HG03457 (cell line): ENCODE data around the gene RGS1.
A peak's percentile ranks its signal among the peaks of the same experiment; 100 is the strongest.

ENCODE experiments used
- ATAC-seq: cut with Tn5 transposase; IDR thresholded peaks from one replicate; pipeline ENCODE4 v1.9.1; 2021; ENCODE audit warnings: moderate number of reproducible peaks; ENCODE audit not compliant: unreplicated experiment

Gene RGS1

GRCh38 chr1:192575499-192576189 is at the start of gene RGS1:
Gene RGS1 (plus strand): TSS chr1:192575773. CDS start chr1:192575793, 20 bp downstream.
- ATAC-seq = peak; percentile 76

- no peak for ATAC-seq
Observed at GRCh38 chr1:192527111-192527795, 48.3 kb upstream of the RGS1 start.

- ATAC-seq = no peak
Observed at GRCh38 chr1:192527950-192528349, 47.6 kb upstream of the RGS1 start.

GRCh38 chr1:192529031-192529755 is 46.4 kb upstream of the RGS1 start:
- no peak for ATAC-seq

- no peak for ATAC-seq
Observed at GRCh38 chr1:192529811-192530210, 45.8 kb upstream of the RGS1 start.

- peak; percentile 94 for ATAC-seq
Observed at GRCh38 chr1:192530254-192530653, 45.3 kb upstream of the RGS1 start.

- peak; percentile 32 for ATAC-seq
Observed at GRCh38 chr1:192531037-192531703, 44.4 kb upstream of the RGS1 start.

- ATAC-seq = no peak
Observed at GRCh38 chr1:192534666-192535065, 40.9 kb upstream of the RGS1 start.

- ATAC-seq = no peak
Observed at GRCh38 chr1:192535916-192536664, 39.5 kb upstream of the RGS1 start.

- ATAC-seq = peak; percentile 67
Observed at GRCh38 chr1:192538407-192539296, 36.9 kb upstream of the RGS1 start.

- ATAC-seq = no peak
Observed at GRCh38 chr1:192539297-192540092, 36.1 kb upstream of the RGS1 start.

- ATAC-seq = no peak
Observed at GRCh38 chr1:192543445-192543844, 32.1 kb upstream of the RGS1 start.

GRCh38 chr1:192545896-192546521 is 29.6 kb upstream of the RGS1 start:
- peak; percentile 45 for ATAC-seq

GRCh38 chr1:192546596-192547190 is 28.9 kb upstream of the RGS1 start:
- ATAC-seq = no peak

- no peak for ATAC-seq
Observed at GRCh38 chr1:192547501-192547900, 28.1 kb upstream of the RGS1 start.

- ATAC-seq = no peak
Observed at GRCh38 chr1:192549937-192550336, 25.6 kb upstream of the RGS1 start.

GRCh38 chr1:192550922-192551534 is 24.5 kb upstream of the RGS1 start:
- ATAC-seq = peak; percentile 45
